GM21619 (cell line): Measurements from ENCODE around the gene TUBB.
"Not testable (repeated sequence)": the region's sequence is repeated elsewhere in the genome, so short reads cannot be mapped to it uniquely, and the experiment has no call there.

ENCODE experiments used
- ATAC-seq: cut with Tn5 transposase; IDR thresholded peaks from one replicate; pipeline ENCODE4 v1.9.1; 2021; ENCODE audit not compliant: unreplicated experiment

TUBB gene

GRCh38 chr6:30759575-30760239, 39.6 kb downstream of the TUBB start:
- ATAC-seq = no peak

DNA sequence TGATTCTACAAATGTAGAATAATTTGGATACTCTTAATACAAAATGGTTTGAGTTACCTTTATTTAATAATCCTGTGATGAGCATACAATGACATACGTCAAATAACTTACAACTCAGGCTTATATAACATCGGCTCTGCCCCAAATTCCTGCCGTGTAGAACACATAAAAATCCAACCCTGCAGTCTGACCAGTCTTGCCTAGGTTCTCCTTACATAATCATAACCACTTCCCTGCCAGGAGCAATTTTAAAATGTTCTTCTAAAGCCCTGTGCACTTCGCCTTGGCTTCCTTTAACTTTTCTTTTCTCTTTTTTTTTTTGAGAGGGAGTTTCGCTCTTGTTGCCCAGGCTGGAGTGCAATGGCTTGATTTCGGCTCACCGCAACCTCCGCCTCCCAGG, 40.4 kb downstream of the TUBB start:
- ATAC-seq = no peak

DNA sequence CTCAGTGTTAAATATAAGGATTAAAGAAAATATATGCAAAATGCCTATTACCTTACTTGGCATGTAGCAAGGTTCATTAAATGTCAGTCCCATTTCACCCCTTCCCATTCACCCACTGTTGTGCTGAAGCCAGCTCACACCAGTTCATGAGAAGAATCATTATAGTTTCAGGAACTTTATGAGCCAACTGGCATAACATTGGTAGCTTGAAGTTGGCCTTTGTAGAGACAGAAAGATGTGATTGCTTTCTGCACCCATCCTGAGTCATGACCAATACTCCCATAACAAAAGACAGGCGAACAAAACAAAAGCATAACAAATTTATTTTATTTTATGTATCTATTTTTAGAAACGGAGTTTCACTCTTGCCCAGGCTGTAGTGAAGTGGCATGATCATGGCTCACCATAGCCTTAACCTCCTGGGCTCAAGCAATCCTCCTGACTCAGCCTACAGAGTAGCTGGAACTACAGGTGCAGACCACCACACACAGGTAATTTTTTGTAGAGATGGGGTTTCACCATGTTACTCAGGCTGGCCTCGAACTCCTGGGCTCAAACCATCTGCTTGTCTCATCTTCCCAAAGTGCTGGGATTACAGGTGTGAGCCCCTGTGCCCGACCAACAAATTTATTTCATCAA, 41.8 kb downstream of the TUBB start:
- ATAC-seq = no peak

- ATAC-seq = no peak
These were observed 43.0 kb downstream of the TUBB start for GRCh38 chr6:30763155-30763617.

GRCh38 chr6:30763618-30764489, 43.7 kb downstream of the TUBB start:
- ATAC-seq = peak; percentile 38

DNA sequence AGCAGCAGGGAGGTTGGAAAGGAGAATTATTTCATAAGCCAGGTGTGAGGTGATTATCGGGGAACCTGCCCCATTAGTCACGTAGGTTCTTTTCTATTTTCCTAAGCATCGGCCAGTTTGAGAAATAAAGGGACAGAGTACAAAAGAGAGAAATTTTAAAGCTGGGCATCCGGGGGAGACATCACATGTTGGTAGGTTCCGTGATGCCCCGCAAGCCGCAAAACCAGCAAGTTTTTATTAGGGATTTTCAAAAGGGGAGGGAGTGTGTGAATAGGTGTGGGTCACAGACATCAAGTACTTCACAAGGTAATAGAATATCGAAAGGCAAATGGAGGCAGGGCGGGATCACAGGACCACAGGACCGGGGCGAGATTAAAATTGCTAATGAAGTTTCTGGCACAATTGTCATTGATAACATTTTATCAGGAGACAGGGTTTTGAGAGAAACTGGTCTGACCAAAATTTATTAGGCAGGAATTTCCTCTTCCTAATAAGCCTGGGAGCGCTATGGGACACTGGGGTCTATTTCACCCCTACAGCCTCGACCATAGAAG, 44.4 kb downstream of the TUBB start:
- not testable (repeated sequence) for ATAC-seq

- ATAC-seq = not testable (repeated sequence)
These were observed 45.3 kb downstream of the TUBB start for GRCh38 chr6:30765495-30765894.

GRCh38 chr6:30766461-30767157, 46.5 kb downstream of the TUBB start:
- no peak for ATAC-seq

- ATAC-seq = peak; percentile 57
These were observed 47.2 kb downstream of the TUBB start for GRCh38 chr6:30767158-30767943.

DNA sequence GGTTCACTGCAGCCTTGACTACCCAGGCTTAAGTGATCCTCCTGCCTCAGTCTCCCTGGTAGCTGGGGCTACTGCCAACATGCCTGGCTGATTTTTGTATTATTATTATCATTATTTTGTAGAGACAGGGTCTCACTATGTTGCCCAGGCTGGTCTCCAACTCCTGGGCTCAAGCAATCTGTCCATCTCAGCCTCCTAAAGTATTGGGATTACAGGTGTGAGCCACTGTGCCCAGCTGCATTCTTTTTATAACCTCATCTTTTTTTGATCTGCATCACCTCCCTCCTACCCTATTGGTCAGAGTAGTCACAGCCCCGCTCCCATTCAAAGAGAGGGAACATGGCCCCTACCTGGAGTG, 47.8 kb downstream of the TUBB start:
- ATAC-seq = no peak

DNA sequence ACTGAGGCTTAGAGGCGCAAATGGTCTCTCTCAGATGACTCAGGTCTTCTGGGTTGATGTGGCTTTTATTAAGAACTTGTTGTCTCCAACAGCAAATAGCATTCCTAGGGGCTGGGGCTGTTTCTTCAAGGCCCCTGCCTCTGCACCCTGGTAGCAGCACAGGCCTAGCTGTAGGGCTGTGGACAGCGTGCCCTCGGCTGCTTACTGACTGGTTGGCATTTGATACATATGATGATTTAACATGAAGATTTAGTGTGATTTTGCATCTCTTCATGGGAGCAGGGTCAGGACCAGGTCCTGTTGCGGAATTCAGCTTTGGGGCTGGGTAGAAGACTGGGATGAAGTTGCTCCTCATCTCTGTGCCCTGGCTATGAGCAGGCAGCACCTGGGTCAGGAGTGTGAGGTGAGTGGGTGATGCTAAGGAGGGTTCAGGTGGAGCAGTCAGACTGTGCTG, 48.5 kb downstream of the TUBB start:
- no peak for ATAC-seq

DNA sequence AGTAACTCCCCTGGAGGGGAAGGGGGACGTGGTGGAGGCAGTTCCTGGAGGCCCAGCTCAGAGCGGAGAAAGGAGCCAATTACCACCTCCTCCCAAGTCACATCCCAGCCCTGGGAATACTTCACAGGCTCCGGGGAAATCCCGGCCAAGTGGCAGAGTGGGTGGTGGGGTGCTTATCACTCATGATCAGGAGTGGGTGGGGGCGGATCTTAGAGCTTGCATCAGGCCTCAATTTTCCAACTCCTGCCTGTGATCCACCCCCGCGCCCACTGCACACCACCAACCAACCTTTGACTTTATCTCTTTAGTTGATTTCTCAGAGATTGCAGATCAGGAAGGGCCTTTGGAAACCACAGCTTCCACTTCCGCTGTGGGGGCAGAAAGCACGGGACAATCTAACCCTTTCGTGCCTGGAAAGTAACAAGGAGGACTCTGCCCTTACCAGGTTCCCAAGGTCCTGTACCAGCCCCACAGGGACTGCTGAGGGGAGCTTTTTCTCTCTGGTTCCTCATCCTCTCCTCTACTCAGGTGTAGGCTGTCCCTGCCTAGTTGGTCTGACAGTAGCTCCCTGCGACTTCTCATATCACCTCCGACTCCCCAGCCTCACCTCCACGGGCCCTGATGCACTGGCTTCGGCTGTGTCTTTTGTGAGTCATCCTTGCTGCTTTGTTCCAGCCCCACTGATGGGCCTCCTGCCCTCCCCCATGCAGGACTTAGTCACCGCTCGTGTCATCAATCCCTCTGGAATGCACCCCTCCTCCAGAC, 49.1 kb downstream of the TUBB start:
- no peak for ATAC-seq

- no peak for ATAC-seq
These were observed 49.8 kb downstream of the TUBB start for GRCh38 chr6:30769853-30770524.

DNA sequence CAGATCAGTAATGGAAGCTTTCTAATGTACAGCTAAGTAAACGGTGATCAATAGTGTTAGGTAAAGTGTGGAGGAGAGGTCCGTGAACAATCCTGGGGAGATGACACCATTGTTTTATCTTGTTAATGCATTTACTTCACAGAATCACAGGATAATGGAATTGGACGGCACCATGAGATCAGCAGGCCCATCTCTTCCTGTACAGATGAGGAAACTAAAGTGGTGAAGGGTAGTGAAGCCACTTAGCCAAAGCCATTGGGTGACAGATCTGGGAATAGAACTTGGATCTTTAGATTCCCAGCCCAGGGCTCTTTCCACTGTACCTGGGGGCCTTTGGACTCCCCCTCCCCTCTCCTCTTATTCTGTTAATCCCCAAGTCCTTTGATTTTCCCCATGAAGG, 50.4 kb downstream of the TUBB start:
- ATAC-seq = no peak

DNA sequence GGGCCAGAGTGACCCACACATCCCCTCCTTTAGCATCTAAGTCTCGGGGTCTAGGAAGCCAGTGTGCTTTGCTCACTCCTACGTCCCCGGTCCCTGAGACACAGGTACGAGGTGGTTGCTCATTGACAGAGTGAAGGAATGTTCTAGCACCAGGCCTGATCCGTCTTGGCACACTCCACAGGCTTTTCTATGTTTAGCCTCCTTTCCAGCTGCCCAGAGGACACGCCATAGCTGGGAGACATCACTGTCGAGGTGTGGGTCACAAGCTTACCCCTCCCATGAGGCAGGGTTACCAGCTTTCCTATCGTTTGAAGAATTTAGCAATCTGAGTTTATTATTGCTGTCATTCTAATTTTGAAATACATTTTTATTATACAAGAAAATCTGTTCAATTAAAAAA, 54.5 kb downstream of the TUBB start:
- ATAC-seq = no peak
